ENCODE results near the gene TTC21A.

DNA sequence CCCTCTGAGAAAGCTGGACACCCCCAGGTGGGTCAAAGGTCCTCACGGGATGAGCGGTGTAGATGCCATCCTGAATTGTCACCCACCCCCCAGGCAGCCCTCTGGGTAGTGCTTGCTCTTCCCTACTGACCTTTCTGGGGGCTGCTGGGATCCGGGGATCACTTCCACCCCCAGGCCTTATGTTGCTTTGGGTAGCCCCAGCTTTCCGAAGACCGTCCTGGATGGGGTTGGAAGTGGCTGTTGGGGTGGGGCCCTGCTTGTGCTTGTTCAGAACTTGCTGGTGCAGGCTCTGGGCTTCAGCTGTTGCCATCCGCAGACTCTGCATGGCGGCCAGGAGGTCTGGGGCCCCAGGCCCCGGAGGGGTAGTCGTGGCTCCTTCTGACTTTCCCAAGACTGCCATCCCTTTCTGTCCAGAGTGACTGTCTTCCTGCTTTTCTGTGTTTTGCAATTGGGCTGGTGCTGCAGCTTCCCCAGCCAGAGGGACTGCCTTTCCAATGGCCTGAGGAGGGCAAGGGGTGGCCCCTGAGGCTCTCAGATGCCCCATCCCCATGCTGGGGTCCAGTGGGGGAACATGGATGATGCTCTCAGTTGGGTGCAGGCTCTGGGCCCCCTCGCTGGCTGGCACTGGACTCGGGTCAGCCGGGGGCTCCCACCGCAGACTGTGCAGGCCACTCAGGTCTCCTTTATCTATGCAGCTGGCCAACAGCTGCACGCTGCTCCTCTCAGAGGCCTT lies 78.6 kb downstream of the TTC21A start:
- TF ChIP-seq, protein P1, sequence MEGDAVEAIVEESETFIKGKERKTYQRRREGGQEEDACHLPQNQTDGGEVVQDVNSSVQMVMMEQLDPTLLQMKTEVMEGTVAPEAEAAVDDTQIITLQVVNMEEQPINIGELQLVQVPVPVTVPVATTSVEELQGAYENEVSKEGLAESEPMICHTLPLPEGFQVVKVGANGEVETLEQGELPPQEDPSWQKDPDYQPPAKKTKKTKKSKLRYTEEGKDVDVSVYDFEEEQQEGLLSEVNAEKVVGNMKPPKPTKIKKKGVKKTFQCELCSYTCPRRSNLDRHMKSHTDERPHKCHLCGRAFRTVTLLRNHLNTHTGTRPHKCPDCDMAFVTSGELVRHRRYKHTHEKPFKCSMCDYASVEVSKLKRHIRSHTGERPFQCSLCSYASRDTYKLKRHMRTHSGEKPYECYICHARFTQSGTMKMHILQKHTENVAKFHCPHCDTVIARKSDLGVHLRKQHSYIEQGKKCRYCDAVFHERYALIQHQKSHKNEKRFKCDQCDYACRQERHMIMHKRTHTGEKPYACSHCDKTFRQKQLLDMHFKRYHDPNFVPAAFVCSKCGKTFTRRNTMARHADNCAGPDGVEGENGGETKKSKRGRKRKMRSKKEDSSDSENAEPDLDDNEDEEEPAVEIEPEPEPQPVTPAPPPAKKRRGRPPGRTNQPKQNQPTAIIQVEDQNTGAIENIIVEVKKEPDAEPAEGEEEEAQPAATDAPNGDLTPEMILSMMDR (IDR thresholded peaks at IDR 0.05) = no peak
- TF ChIP-seq POLR2AphosphoS5 (IDR thresholded peaks at IDR 0.05) = no peak
- TF ChIP-seq POLR2A (IDR thresholded peaks at IDR 0.05) = no peak
